RKO (cell line): ENCODE measurements around the gene PBX1.
A peak's percentile ranks its signal among the peaks of the same experiment; 100 is the strongest.
"Not testable (repeated sequence)": the region's sequence is repeated elsewhere in the genome, so short reads cannot be mapped to it uniquely, and the experiment has no call there.

ENCODE experiments used
- DNase-seq: peaks from one replicate; pipeline ENCODE4 v3.0.0-alpha.2; 2016; ENCODE audit warnings: low spot score

The PBX1 gene

GRCh38 chr1:164558461-164559341, at the start of gene PBX1:
TSS of gene PBX1 (plus strand) at chr1:164559184.
- peak; percentile 93 for DNase-seq

- DNase-seq = no peak
These were observed 48.5 kb upstream of the PBX1 start for GRCh38 chr1:164510435-164510834.

GRCh38 chr1:164511001-164511705, 47.8 kb upstream of the PBX1 start:
- no peak for DNase-seq

GRCh38 chr1:164515231-164515630, 43.8 kb upstream of the PBX1 start:
- DNase-seq = no peak

- DNase-seq = no peak
These were observed 43.2 kb upstream of the PBX1 start for GRCh38 chr1:164515711-164516331.

- no peak for DNase-seq
These were observed 42.4 kb upstream of the PBX1 start for GRCh38 chr1:164516591-164516990.

GRCh38 chr1:164518692-164519332, 40.2 kb upstream of the PBX1 start:
- DNase-seq = no peak

- DNase-seq = no peak
These were observed 39.6 kb upstream of the PBX1 start for GRCh38 chr1:164519426-164519825.

- DNase-seq = no peak
These were observed 34.2 kb upstream of the PBX1 start for GRCh38 chr1:164524810-164525209.

GRCh38 chr1:164534863-164535610, 23.9 kb upstream of the PBX1 start:
- DNase-seq = no peak

GRCh38 chr1:164552463-164552988, 6.5 kb upstream of the PBX1 start:
- not testable (repeated sequence) for DNase-seq

- DNase-seq = no peak
These were observed 1.7 kb upstream of the PBX1 start for GRCh38 chr1:164557270-164557669.

- peak; percentile 8 for DNase-seq
These were observed 513 bp downstream of the PBX1 start for GRCh38 chr1:164559342-164560051.

GRCh38 chr1:164560121-164560541, 1.1 kb downstream of the PBX1 start:
- no peak for DNase-seq

GRCh38 chr1:164560556-164560955, 1.6 kb downstream of the PBX1 start:
- no peak for DNase-seq

GRCh38 chr1:164561007-164561406, 2.0 kb downstream of the PBX1 start:
- DNase-seq = no peak

GRCh38 chr1:164561472-164561871, 2.5 kb downstream of the PBX1 start:
- DNase-seq = no peak

- DNase-seq = no peak
These were observed 3.1 kb downstream of the PBX1 start for GRCh38 chr1:164562061-164562460.

- DNase-seq = no peak
These were observed 3.5 kb downstream of the PBX1 start for GRCh38 chr1:164562511-164562910.

GRCh38 chr1:164562947-164563520, 4.0 kb downstream of the PBX1 start:
- DNase-seq = no peak
